Hematopoietic multipotent progenitor cell treated with erythropoietin and hydrocortisone succinate and interleukin-3 and kit ligand, for 4 days (in vitro differentiated cells): ENCODE results near the gene METTL21C.

Experiments used
- DNase-seq: peaks from one replicate; pipeline ENCODE4 v3.0.0-alpha.2; 2015

Gene METTL21C

DNA sequence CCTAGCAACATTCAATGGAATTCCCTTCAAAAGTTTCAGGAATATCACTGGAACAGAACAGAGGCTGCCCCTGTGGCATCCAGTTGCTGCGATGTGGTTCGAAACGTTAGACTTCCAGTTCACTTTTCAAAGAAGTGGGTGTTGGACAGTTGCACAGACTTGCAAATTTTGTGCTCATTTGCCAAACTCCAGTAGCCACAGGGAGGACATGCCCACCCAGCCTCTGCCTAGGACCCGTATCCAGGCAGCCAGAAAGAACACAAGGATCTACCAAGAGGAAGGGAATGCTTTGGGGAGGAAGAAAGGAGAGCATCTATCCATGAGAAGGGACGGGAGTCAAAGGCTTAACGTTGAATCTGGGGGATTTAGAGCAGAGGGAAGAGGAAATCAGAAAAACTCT is at the start of gene METTL21C:
Gene METTL21C (minus strand): TSS at position 108 of the 400 bp plus-strand sequence. CDS start 546 bp downstream, outside the sequence.
- no peak for DNase-seq

DNA sequence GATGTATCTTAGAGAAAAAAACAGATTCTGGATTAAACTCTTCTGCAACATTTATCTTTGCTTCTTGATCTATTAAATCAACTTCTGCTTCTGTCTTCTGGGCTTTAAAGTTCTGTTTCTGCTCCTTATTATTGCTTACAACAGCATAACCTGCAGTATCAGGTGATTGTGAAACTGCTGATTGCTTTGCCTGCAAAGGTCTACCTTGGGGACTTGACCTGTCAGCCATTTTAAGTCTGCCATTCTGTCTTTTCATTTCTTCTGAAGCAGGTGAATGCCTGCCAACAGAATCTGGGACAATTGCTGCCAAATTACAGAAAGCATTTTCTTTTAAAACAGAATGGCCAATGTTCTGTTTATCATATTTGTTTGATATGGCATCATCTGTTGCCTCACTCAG is 47.7 kb upstream of the METTL21C start:
- DNase-seq: no peak

DNA sequence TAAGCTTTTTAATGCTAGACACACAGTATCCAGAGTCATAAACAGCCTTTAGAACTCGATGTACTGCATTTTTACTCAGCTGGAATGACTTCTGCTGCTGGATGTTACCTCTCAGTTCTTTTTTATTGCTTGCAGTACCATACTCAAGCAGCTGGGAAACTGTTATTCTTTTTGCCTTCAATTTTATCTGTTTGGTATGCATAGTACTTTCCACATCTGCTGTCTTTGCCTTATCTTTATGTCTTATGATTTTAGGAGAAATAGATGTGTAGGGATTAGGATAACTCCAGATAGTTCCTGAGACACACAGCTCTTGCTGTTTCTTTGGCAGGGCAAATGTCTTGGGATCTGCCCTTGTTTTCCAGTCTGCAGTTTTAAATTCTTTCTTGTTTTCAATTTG is 47.3 kb upstream of the METTL21C start:
- no peak for DNase-seq

DNA sequence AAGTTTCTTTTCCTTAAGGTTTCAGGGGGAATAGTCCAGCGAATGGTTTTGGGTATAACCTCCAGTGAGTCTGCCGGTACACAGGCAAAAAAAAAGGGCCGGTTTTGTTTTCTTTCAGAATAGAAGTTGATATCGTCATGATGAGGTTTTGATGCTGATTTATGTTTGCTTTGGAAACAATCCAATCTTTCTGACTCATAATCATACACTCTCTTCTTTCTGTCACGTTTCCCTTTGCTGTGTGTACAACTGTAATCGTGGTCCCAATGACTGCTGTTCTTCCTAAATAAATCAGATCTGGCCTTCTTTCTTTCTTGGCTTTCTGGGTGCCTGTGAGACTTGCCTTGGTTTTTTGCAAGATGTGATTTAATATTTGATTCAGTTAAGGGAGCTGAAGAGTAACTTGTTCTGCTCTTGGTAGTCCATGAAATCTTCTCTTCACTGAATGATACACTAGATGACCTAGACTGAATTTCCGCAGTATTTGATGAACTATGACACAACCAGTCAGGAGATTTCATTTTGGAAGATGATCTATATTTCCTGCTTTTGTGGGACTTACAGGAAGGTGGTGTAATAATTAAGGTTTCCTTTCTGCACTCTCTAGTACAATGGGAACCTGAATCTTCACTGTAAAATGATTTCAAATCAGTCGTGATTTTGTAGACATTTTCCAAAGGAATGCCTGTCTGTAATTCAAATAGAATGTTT is 34.9 kb upstream of the METTL21C start:
- peak; percentile 47 for DNase-seq

DNA sequence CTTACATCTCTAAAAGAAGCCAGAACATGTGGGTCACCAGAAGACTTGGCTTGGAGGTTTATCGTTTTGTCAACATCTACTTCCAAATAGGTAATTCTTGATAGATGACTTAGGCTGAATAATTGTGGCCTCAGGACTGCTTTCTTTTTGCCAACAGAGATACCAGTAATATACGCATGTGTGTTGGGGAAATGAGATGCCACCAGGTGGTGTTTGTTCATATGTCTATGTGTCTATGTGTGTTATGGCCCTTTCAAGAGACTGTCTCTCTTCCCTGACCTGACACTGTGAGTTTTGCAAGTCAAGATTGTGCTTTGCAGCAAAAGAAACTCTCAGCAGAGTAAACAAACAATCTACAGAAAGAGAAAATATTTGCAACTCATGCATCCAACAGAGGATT is 31.6 kb upstream of the METTL21C start:
- peak; percentile 66 for DNase-seq

DNA sequence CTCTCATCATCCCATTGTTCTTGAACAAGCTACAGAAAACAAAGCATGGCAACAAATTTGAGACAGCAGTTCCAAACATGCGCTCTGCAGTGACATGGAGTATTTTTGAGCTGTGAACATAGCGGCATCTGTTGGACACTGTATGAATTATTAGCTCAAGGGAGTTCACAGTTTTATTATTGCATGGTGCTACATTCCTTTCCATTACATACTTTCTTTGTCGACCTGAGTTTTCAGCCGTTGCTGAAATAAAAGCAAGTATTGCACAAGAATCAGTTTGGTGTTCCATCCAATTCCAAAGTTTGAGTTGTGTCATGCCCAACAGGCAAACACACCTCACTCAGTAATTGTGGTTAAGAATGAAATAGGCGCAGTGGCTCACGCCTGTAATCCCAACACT is 30.1 kb upstream of the METTL21C start:
- peak; percentile 64 for DNase-seq

DNA sequence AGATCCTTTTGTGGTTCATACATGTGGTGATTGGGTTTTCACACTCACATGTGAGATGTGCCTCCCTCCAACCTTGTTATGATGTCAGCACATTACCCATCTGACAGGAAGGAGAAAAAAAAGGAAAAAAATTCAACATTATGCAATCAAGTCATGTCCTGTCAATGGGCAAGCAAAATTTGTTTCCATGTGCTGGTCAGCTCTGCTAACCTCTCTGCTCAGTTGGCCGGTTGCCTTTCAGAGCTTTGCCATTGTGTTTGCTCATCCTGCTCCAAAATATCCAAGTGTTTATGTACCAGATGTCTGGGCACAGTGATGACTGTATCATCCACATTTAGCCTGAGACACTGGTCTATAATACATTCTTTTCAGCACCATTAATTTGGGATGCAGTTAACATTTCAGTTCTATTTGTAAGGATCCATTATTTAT is 27.0 kb upstream of the METTL21C start:
- no peak for DNase-seq

DNA sequence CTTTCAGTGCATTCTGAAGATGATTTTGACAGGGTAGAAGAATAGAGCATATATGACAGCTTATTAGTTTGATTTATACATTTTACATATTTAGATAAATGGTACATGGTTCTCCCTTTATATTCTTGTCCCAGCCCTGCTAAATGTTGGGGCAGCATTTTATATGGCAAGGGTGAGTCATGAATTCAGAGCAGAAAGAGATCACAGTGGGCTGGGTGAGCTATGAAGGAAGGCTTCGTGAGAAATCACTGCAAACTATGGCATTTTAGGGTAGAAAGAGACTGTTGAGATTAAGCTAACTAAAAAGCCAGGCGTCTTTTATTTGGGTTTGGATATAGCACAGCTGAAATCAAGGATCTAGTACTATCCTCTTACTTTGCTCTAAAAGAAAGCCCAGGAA is 23.9 kb upstream of the METTL21C start:
- no peak for DNase-seq

DNA sequence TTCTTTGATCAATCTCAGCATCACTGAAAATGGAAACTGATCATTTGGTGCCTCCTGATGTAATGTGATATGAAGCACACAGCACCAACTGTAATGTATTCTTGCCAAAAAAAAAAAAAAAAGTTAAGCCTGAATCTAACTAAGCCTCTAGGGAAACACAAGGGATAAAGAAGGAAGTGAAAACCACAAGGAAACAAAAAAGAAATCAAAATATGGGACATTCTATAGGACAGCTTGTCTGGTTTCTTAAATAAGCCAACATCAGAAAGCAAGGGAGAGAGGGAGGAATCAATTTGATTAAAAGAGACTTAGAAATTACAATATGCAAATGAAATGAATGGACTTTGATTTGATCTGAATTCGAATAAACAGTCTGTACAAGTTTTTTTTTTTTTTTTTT is 20.6 kb upstream of the METTL21C start:
- DNase-seq: no peak

DNA sequence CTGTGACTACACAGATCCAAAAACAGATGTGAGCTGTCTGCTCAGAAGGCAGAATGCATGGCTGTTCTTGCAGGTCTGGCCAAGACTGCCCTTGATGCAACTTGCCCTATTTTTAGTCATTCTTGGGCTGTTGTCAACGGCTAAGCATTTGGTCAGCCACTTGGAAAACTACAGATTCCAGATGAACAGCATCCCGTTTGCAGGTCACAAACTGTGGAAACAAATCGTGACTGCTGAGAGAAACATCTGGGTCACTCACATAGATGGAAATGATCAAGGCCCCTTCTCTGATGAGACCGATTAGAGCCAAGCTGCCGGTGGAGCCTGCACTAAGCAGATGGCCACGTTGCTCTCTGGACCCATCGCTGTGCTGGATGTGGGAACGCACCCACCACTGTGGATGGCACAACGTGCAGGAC is 15.4 kb upstream of the METTL21C start:
- no peak for DNase-seq

DNA sequence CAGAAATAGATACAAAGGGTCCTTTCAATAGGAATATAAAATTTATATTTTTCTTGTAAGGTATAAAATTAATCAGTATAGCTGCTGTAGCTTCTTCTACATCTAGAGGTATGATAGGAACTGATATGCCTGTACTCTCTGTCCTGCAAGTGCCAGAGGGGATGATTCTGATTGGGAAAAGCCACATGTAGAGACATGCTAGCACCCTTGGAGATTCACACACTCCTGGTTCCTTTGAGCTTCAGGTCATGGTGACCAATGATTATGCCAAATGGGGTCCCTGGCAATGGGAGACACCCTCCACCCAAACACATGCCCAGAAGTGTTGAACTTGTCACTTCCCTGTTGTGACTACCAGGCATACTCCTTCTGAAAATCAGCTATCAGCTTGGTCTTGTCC is 14.7 kb upstream of the METTL21C start:
- no peak for DNase-seq

DNA sequence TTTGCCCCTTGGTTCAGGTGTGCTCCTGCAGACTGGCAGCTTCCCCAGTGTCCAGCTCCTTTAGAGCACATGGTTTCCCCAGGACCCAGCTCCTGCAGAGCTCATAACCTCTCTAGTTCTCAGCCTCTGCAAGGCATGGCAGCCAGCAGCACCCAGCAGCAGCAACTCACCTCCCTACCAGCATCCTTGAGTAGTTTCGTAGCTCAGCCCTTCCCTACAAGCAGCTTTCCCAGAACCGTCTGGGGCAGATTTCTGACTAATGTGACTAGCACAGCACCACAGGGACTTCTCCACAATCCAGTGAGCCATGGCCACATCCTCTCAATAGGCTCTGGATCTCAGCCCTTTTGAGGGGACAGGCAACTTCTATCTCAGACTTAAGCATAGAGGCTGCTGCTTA is 14.1 kb upstream of the METTL21C start:
- DNase-seq: no peak

DNA sequence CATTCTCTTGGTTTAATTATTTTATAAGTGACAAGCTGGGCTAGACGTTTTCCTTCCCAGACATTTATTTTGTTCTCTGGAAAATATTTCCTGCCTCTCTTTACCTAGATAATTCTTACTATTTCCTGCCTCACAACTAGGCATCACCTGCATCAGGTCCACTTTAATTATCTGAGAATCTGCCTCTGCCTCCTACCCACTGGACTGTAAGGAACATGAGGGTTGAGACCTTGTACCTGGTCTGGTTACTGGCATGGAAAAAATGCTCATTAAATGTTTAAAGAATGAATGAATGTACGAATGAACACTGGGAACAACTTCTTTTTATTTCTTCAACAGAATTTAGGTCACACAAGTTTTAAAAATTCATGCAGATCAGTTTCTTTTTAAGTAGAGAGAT is 13.4 kb upstream of the METTL21C start:
- DNase-seq: no peak

DNA sequence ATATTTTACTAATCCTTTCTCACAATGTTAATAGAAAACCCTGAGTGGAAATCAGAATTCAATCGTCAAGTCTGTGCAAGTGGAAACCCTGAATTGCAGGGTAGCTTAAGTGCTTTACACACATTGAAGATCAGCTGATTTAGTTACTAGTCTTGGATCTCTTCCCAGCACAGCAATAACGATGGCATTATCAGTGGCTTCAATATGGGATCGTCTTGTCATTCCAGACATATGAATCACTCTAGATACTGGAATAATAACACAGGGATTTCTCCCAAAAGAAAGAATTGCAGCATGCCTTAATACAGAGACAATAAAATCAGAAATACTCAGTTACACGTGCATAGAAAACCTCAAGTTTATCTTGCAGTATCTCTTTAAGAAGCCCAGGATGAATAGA is 12.6 kb upstream of the METTL21C start:
- DNase-seq: no peak

DNA sequence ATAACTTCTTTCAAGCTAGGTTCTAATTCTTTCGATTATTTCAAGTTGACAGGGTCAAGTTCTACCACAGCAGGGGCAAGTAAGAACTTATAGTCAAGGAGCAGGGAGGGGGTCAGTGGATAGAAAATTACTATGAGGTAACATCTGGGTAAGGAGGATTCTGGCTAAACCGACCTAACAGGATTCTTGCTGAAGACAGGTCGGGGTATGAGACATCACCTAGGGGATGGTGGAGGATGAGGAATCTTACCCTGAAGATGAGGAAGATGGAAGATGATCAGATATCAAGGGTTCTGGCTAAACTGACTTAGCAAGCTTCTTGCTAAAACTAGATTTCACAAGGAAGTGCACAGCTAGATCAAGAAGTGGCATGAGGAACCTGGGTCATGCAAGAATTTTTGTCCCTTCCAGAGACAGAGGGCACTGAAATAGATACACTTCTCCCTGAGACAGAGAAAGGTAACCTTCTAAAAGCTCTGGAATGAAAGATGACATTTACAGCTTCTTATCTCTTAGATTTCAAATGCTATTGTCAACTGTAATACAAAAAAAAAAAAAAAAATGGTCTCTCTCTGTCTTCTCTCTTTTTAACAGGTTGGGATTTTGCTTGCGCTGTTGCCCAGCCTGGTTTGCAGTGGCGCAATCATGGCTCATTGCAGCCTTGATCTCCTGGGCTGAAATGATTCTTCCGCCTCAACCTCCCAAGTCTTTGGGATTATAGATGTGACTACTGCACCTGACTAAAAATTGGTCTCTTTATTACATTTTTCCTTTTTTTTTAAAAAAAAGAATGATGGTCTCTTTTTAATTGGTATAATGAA is 9.6 kb upstream of the METTL21C start:
- DNase-seq: no peak

DNA sequence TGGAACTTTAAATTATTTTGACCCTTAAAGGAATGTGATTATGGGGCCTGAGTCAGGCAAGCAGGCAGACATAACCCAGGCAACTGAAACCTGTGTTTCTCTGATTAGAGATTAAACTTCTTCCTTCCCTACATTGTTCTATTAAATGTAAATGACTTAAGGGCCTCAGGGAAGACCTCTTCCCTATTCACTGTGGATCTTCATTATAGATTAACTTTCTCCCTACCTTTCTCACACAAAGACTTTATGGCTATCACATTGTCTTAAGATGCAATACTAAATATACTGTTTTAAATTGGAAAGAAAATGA is 8.8 kb upstream of the METTL21C start:
- DNase-seq: no peak

DNA sequence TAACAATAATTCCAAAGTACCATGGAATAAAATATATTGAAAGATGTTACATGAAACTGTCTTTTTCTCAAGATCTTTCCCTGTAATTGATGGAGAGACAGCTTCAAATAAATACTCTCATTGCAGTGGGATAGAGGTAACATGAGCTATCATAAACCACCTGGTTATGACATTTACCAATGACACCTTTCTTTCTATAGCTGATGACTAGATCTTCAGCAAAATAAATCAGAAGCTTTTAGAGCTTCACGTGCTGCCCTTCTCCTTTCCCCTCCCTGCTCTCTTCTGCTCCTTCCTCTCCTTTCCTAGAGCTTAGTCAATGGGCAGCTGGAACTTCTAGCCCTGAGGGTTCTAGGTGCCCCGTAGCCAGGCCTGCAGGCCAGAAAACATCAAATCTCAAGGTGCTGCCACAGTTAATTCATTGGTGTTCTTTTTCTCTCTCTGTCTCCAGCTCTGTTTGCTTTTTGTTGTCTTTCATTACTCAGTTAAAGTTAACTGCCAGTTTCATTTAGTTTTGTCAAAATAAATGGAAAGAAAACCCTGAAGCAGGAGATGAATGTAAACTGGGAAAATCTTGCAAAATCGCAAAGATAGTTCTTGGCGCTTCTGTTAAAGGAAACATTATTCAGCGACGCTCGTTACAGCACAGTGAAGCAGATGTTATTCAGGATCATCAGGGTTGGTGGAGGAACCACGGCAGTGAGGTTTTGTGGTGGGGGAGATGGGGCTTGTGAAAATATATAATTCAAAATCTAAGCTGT is 8.3 kb upstream of the METTL21C start:
- DNase-seq: no peak

DNA sequence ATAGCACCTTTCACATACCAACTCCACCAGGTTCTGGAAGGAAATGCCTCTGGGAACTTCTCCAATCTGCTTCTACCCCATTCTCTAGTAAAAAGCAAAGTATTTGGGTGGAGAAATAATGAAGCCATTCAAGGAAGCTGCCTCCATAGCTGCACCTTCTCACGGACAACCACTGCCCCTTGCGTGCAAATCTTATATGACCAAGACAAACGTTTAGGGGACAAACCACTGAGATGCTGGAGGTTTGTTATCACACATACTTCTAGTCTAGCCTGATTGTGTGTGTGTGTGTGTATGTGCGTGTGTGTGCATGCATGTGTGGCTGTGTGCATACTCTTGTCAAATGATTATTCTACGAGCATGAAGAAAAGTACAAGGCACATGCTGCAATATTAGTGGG is 6.5 kb upstream of the METTL21C start:
- DNase-seq: no peak

DNA sequence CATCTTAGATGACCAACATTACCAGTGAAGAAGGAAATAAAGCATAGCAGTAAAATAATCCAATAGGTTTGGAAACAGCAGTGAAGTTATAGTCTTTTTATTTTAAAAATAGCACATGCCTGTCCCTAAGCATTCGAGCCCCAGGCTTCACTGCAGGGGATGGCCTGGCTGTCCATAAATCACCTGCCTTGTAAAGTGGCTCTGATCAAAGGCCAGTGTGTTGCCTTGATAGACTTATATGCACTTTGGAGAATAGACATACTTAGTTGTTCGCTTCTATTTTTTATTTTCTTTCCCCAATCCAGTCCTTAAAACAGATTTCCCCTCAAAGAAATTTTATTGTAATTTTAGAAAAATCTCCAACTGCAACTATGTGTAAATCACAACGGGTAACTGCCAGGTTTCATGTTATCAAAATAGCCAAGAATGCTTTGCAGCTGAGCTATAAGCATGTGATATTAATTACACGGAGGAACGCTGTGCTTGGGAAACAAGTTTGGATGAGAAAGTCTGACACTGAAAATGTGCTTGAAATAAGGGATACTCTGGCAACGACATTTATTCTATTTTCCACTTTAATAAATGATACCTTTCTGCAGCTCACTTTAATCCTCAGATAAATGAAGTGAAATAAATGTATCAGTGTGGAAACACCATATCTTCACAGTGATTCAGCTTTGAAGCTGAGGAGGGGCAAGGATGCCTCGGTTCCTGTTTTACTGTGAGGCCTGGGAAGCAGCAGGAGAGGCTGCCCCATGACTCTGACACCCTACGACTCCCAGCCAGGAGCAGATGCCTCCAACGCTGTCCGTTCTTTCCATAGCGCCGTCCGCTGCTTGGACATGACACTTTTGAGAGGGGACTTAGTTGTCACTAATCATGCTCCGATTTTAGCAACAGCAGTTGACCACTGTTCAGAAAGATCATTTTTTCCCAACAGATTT is 5.5 kb upstream of the METTL21C start:
- DNase-seq: no peak

DNA sequence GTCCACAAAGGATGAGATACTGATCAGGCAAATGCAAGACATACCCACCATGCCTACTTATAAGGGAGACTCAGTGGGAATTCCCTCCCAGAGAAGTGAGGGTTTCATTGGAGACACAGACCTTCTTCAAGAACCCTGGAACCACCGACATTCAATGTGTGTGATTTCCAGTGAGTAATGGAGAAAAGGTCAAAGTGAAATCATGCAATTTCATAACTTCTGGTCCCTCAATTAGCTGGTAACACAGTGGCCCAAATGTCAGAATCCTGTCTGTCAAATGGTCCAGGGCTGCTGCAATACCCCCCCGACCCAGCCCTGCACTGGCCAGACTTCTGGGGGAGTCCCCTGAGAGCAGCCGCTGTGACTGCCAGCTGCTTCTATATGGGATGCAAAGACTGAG is 4.7 kb upstream of the METTL21C start:
- DNase-seq: no peak

DNA sequence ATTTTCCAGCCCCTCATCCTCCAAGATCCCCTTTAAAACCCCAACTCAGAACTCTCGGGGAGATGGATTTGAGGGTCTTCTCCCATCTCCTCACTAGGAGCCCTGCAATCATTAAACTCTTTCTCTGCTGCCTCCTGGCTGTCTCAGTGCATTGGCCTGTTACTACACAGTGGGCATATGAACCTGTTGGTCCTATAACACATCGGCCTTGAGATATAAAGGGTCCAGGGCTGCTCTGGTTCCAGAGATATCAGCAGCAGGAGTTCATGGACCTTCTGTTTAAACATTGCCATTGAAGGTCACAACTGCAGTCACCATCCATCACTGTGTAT is 3.8 kb upstream of the METTL21C start:
- no peak for DNase-seq

DNA sequence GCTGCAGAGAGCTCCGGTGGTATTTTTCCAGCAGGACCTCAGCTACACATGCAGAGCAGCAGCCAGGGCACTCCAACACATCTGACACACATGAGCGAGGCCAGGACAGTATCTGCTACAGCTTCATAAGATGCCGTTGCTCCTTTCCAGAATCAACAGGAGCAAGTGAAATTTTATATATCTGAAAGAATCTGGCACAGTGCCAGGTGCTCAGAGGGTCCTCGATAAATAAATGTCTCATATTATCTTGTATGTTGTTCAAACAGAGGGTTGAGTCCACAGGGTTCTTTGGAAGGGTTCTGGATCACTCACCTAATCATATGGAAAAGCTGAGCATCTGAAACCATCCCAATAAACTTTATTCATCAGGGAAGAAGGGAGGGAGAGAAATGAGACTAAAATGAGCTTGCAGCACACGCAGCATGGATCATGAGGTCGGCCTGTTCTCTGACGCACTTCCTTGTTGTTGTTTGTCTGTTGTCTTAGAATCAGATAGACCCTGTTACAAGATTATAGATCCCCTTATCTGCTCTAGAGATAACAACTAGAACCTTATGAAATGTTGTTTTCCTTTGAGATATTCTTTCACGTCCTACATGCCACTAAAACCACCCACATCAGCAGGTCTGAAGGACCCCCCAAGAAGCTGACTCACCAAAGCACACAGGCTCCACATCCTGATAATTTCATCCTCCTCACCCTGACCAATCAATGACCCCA is 3.2 kb upstream of the METTL21C start:
- no peak for DNase-seq
